ENCODE measurements around the gene TLE6. TPM values are rescaled to one million over a fixed set of nuclear protein-coding genes. Genes with fewer than 3 reads are reported as not detected.
"Not testable (repeated sequence)": the region's sequence is repeated elsewhere in the genome, so short reads cannot be mapped to it uniquely, and the experiment has no call there.

TLE6 gene
- total and polyA plus RNA-seq, 4 donors: 1.6 to 5.0 (median 4.6) TPM

- H3K27ac ChIP-seq (ENCODE audit: low read depth, low read length): peak overlapping the region; percentile 43
- H3K9me3 ChIP-seq (ENCODE audit: control insufficient read depth, insufficient read depth, low read length): no peaks in the 10 kb centered on the region
- H3K36me3 ChIP-seq (ENCODE audit: control insufficient read depth, insufficient read depth, low read length): no peaks in the 10 kb centered on the region
- WGBS (ENCODE audit: insufficient coverage): 16% methylated on average over 8 of the region's 10 CpGs
- H3K4me3 ChIP-seq (ENCODE audit: low read depth, low read length): no peak overlapping the region
- DNase-seq (ENCODE audit: low read depth in 4 of 6, low spot score in 6 of 6): peak in 4 of 6 donors; percentile 74 to 97 (median 84)
- peaks cover 50% of the 10 kb centered on the region for H3K4me1 ChIP-seq (ENCODE audit: control insufficient read depth, insufficient read depth, low read length)
- H3K27me3 ChIP-seq (ENCODE audit: control insufficient read depth, insufficient read depth, low read length): peaks cover 3% of the 10 kb centered on the region
Measured at GRCh38 chr19:2982983-2983350, 5.6 kb downstream of the TLE6 start.

- H3K27ac ChIP-seq (ENCODE audit: low read depth, low read length): peak overlapping the region; percentile 76
- H3K9me3 ChIP-seq (ENCODE audit: control insufficient read depth, insufficient read depth, low read length): no peaks in the 10 kb centered on the region
- H3K4me1 ChIP-seq (ENCODE audit: control insufficient read depth, insufficient read depth, low read length): peaks cover 48% of the 10 kb centered on the region
- peak overlapping the region; percentile 37 for H3K4me3 ChIP-seq (ENCODE audit: low read depth, low read length)
- H3K27me3 ChIP-seq (ENCODE audit: control insufficient read depth, insufficient read depth, low read length): peaks cover 3% of the 10 kb centered on the region
- WGBS (ENCODE audit: insufficient coverage): 7% methylated on average over 23 of the region's 24 CpGs
- peak in 4 of 6 donors; percentile 71 to 96 (median 87) for DNase-seq (ENCODE audit: low read depth in 4 of 6, low spot score in 6 of 6)
- no peaks in the 10 kb centered on the region for H3K36me3 ChIP-seq (ENCODE audit: control insufficient read depth, insufficient read depth, low read length)
Measured at GRCh38 chr19:2983351-2984214, 6.2 kb downstream of the TLE6 start.

GRCh38 chr19:2984215-2984528 is 6.8 kb downstream of the TLE6 start:
- Histone ChIP-seq H3K9me3 (ENCODE audit: control insufficient read depth, insufficient read depth, low read length) (no peaks in the 10 kb centered on the region), H3K4me1 (ENCODE audit: control insufficient read depth, insufficient read depth, low read length) (peaks cover 48% of the 10 kb centered on the region), H3K4me3 (ENCODE audit: low read depth, low read length) (peak overlapping the region; percentile 37), H3K27ac (ENCODE audit: low read depth, low read length) (peak overlapping the region; percentile 76), H3K36me3 (ENCODE audit: control insufficient read depth, insufficient read depth, low read length) (no peaks in the 10 kb centered on the region), H3K27me3 (ENCODE audit: control insufficient read depth, insufficient read depth, low read length) (peaks cover 3% of the 10 kb centered on the region)
- DNase-seq (ENCODE audit: low read depth in 4 of 6, low spot score in 6 of 6): no peak
- WGBS (ENCODE audit: insufficient coverage): 0% methylated on average over 4 of the region's 14 CpGs

DNA sequence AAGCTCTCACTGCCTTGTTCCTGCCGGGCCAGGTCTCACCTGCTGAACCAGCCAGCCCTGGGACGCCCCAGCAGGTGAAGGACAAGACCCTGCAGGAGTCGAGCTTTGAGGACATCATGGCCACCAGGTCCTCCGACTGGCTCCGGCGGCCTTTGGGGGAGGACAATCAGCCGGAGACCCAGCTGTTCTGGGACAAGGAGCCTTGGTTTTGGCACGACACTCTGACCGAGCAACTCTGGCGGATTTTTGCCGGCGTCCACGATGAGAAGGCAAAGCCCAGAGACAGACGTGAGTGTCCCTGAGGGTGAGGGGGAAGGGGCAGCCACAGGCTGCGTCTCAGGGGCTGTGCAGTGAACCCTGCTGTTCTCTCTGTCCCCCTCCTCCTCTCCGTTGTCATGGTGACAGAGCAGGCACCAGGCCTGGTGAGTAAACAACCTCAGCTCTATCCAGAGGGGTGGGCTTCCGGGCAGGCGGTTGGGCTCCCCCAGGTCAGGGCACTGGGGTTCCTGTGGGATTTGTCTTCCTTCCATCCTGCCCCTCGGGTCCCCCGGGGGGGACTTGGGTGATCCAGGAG is 9.7 kb downstream of the TLE6 start:
- 3% methylated on average over 20 of the region's 20 CpGs for WGBS (ENCODE audit: insufficient coverage)
- Histone ChIP-seq H3K4me1 (ENCODE audit: control insufficient read depth, insufficient read depth, low read length) (peaks cover 42% of the 10 kb centered on the region), H3K27ac (ENCODE audit: low read depth, low read length) (no peak overlapping the region), H3K4me3 (ENCODE audit: low read depth, low read length) (no peak overlapping the region), H3K9me3 (ENCODE audit: control insufficient read depth, insufficient read depth, low read length) (no peaks in the 10 kb centered on the region), H3K27me3 (ENCODE audit: control insufficient read depth, insufficient read depth, low read length) (no peaks in the 10 kb centered on the region), H3K36me3 (ENCODE audit: control insufficient read depth, insufficient read depth, low read length) (peaks cover 5% of the 10 kb centered on the region)
- peak in 3 of 6 donors; percentile 54 to 89 (median 85) for DNase-seq (ENCODE audit: low read depth in 4 of 6, low spot score in 6 of 6)

- no peak for DNase-seq (ENCODE audit: low read depth in 4 of 6, low spot score in 6 of 6)
- Histone ChIP-seq H3K4me1 (ENCODE audit: control insufficient read depth, insufficient read depth, low read length) (peaks cover 34% of the 10 kb centered on the region), H3K27me3 (ENCODE audit: control insufficient read depth, insufficient read depth, low read length) (no peaks in the 10 kb centered on the region), H3K9me3 (ENCODE audit: control insufficient read depth, insufficient read depth, low read length) (no peaks in the 10 kb centered on the region), H3K27ac (ENCODE audit: low read depth, low read length) (no peak overlapping the region), H3K36me3 (ENCODE audit: control insufficient read depth, insufficient read depth, low read length) (peaks cover 5% of the 10 kb centered on the region), H3K4me3 (ENCODE audit: low read depth, low read length) (no peak overlapping the region)
- 39% methylated on average over 5 of the region's 12 CpGs for WGBS (ENCODE audit: insufficient coverage)
Measured at GRCh38 chr19:2987797-2988196, 10.4 kb downstream of the TLE6 start.

GRCh38 chr19:2988568-2988967 is 11.2 kb downstream of the TLE6 start:
- no peak for DNase-seq (ENCODE audit: low read depth in 4 of 6, low spot score in 6 of 6)
- H3K27me3 ChIP-seq (ENCODE audit: control insufficient read depth, insufficient read depth, low read length): peaks cover 5% of the 10 kb centered on the region
- peaks cover 27% of the 10 kb centered on the region for H3K4me1 ChIP-seq (ENCODE audit: control insufficient read depth, insufficient read depth, low read length)
- peaks cover 5% of the 10 kb centered on the region for H3K36me3 ChIP-seq (ENCODE audit: control insufficient read depth, insufficient read depth, low read length)
- H3K9me3 ChIP-seq (ENCODE audit: control insufficient read depth, insufficient read depth, low read length): no peaks in the 10 kb centered on the region
- no peak overlapping the region for H3K27ac ChIP-seq (ENCODE audit: low read depth, low read length)
- H3K4me3 ChIP-seq (ENCODE audit: low read depth, low read length): no peak overlapping the region
- 90% methylated on average over 3 of the region's 3 CpGs for WGBS (ENCODE audit: insufficient coverage)

GRCh38 chr19:2989236-2989946 is 12.0 kb downstream of the TLE6 start:
- Histone ChIP-seq H3K9me3 (ENCODE audit: control insufficient read depth, insufficient read depth, low read length) (no peaks in the 10 kb centered on the region), H3K4me1 (ENCODE audit: control insufficient read depth, insufficient read depth, low read length) (peaks cover 18% of the 10 kb centered on the region), H3K4me3 (ENCODE audit: low read depth, low read length) (no peak overlapping the region), H3K27ac (ENCODE audit: low read depth, low read length) (no peak overlapping the region), H3K27me3 (ENCODE audit: control insufficient read depth, insufficient read depth, low read length) (peaks cover 5% of the 10 kb centered on the region), H3K36me3 (ENCODE audit: control insufficient read depth, insufficient read depth, low read length) (peaks cover 5% of the 10 kb centered on the region)
- WGBS (ENCODE audit: insufficient coverage): 96% methylated on average over 13 of the region's 15 CpGs
- no peak for DNase-seq (ENCODE audit: low read depth in 4 of 6, low spot score in 6 of 6)

- not testable (repeated sequence) for H3K4me3 ChIP-seq (ENCODE audit: low read depth, low read length); DNase-seq (ENCODE audit: low read depth in 4 of 6, low spot score in 6 of 6); H3K27me3 ChIP-seq (ENCODE audit: control insufficient read depth, insufficient read depth, low read length); H3K27ac ChIP-seq (ENCODE audit: low read depth, low read length); H3K9me3 ChIP-seq (ENCODE audit: control insufficient read depth, insufficient read depth, low read length); H3K36me3 ChIP-seq (ENCODE audit: control insufficient read depth, insufficient read depth, low read length); H3K4me1 ChIP-seq (ENCODE audit: control insufficient read depth, insufficient read depth, low read length)
- 94% methylated on average over 11 of the region's 11 CpGs for WGBS (ENCODE audit: insufficient coverage)
Measured at GRCh38 chr19:2992333-2992732, 15.0 kb downstream of the TLE6 start.

- Histone ChIP-seq H3K9me3 (ENCODE audit: control insufficient read depth, insufficient read depth, low read length) (no peaks in the 10 kb centered on the region), H3K27me3 (ENCODE audit: control insufficient read depth, insufficient read depth, low read length) (peaks cover 5% of the 10 kb centered on the region), H3K36me3 (ENCODE audit: control insufficient read depth, insufficient read depth, low read length) (peaks cover 11% of the 10 kb centered on the region), H3K27ac (ENCODE audit: low read depth, low read length) (no peak overlapping the region), H3K4me1 (ENCODE audit: control insufficient read depth, insufficient read depth, low read length) (peaks cover under 1% of the 10 kb centered on the region), H3K4me3 (ENCODE audit: low read depth, low read length) (no peak overlapping the region)
- no peak for DNase-seq (ENCODE audit: low read depth in 4 of 6, low spot score in 6 of 6)
- 27% methylated on average over 10 of the region's 14 CpGs for WGBS (ENCODE audit: insufficient coverage)
Measured at GRCh38 chr19:2992958-2993357, 15.6 kb downstream of the TLE6 start.

Measured in spinal cord (tissue), 10 donors.